Naive thymus-derived CD8-positive, alpha-beta T cell (primary cell): ENCODE data around the gene GLRX5. TPM values are rescaled to one million over a fixed set of nuclear protein-coding genes. Genes with fewer than 3 reads are reported as not detected.
"Not testable (repeated sequence)": the region's sequence is repeated elsewhere in the genome, so short reads cannot be mapped to it uniquely, and the experiment has no call there.

Experiments used
- ATAC-seq, 2 donors: fragments of 150-1000 bp; cut with Tn5 transposase in 1 of 2; sonication (Bioruptor Pico), chemical (Tn5 transposase) in 1 of 2; 1 replicate in 1 of 2; 2 replicates in 1 of 2; pipeline ENCODE4 v1.10.0; 2021; ENCODE audit warnings: mild to moderate bottlenecking in 2 of 2, moderate library complexity in 2 of 2
- POLR2A ChIA-PET: fragments of 350-600 bp; sonication (Branson Sonifier 250); formaldehyde crosslinking; loops from one replicate; lab custom pipeline; 2021; ENCODE audit warnings: antibody characterized with exemption; lab: Charles Lee
- DNase-seq, 10 donors: peaks; one replicate each; pipeline versions ENCODE4 v3.0.0 to v3.0.0-alpha.2; 2020 to 2022
- H3K27ac Mint-ChIP-seq, 10 donors: one replicate each; pipeline ENCODE4 v1.8.0; 2020 to 2022; ENCODE audit warnings: mild to moderate bottlenecking in 10 of 10, mixed read lengths in 10 of 10, moderate library complexity in 4 of 10, inconsistent platforms in 1 of 10
- H3K27me3 Mint-ChIP-seq, 5 donors: one replicate each; pipeline ENCODE4 v1.8.0; 2021 to 2022; ENCODE audit warnings: mixed read lengths in 5 of 5
- H3K36me3 Mint-ChIP-seq, 3 donors: one replicate each; pipeline ENCODE4 v1.8.0; 2020 to 2022; ENCODE audit warnings: mixed read lengths in 3 of 3, mild to moderate bottlenecking in 2 of 3, inconsistent platforms in 1 of 3
- H3K4me1 Mint-ChIP-seq, 4 donors: one replicate each; pipeline ENCODE4 v1.8.0; 2021 to 2022; ENCODE audit warnings: mixed read lengths in 4 of 4
- H3K4me3 Mint-ChIP-seq, 10 donors: one replicate each; pipeline ENCODE4 v1.8.0; 2020 to 2022; ENCODE audit warnings: mild to moderate bottlenecking in 10 of 10, mixed read lengths in 10 of 10, moderate library complexity in 6 of 10, inconsistent platforms in 1 of 10
- H3K9me3 Mint-ChIP-seq, 9 donors: one replicate each; pipeline ENCODE4 v1.8.0; 2020 to 2022; ENCODE audit warnings: mixed read lengths in 9 of 9, mild to moderate bottlenecking in 3 of 9, inconsistent platforms in 1 of 9, moderate library complexity in 1 of 9
- polyA plus RNA-seq, 3 donors: library from polyadenylated mRNA; unstranded; fragments of 300-500 nt; fragmentation: Illumina TruSeq; gene quantifications; one replicate each; pipeline ENCODE4 v1.2.3, GENCODE V29; 2021
- total RNA-seq, 8 experiments: library from RNA in 2 of 8; stranded (reverse) in 2 of 8; gene quantifications; one replicate each; pipeline ENCODE4 v1.2.3 and lab custom pipeline; 2021 to 2026

The GLRX5 gene
- total and polyA plus RNA-seq, 5 experiments from 2014 or later, result 17.9 to 87.6 (median 61.6) TPM

DNA sequence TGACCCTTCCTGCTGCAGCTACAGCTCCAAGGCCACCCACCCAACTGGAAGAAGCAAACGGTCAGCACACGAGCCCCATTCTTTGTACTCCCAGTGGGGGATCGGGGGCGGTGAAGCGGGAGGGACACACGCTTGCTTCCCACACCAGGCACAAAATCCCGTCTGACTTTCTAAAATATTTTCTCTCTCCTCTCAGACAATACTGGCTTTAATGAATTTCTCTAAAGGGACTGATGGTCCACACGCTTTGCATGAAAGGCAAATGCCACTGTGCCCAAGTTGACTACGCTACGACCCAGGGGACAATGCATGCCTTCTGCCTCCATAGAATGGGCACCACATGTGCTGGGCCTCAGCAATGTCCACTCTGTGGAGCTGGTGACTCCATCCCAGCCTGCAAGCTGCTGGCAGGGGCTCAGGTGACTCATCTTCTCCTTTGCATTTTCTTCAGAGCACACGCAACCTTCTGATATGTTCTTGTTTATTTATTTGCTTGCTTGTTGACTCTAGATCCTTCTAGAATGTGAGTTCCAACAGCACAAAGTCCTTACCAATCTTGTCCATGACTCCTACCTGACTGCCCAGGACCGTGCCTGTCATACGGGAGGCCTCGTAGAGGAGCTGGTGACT, 34.0 kb upstream of the GLRX5 start:
- no peak for DNase-seq
- POLR2A ChIA-PET, result interaction anchor here (0.7 to 1.1 kb wide), 3 partner anchors 15 to 38 kb away, joined by 3 to 6 read pairs (median 3); partner anchors contain the start of gene SYNE3
- no peaks in the 10 kb centered on the region for H3K9me3 Mint-ChIP-seq
- no peaks in the 10 kb centered on the region for H3K27me3 Mint-ChIP-seq
- ATAC-seq, result no peak
- H3K4me3 Mint-ChIP-seq, result peak overlapping the region in 2 of 10 donors; percentile 3 to 44
- peak overlapping the region in 6 of 10 donors; percentile 3 to 86 (median 71) for H3K27ac Mint-ChIP-seq
- peaks cover 28 to 84% (median 80%) of the 10 kb centered on the region in 4 donors for H3K4me1 Mint-ChIP-seq
- H3K36me3 Mint-ChIP-seq, result peaks cover 6 to 30% (median 8%) of the 10 kb centered on the region in 3 donors

DNA sequence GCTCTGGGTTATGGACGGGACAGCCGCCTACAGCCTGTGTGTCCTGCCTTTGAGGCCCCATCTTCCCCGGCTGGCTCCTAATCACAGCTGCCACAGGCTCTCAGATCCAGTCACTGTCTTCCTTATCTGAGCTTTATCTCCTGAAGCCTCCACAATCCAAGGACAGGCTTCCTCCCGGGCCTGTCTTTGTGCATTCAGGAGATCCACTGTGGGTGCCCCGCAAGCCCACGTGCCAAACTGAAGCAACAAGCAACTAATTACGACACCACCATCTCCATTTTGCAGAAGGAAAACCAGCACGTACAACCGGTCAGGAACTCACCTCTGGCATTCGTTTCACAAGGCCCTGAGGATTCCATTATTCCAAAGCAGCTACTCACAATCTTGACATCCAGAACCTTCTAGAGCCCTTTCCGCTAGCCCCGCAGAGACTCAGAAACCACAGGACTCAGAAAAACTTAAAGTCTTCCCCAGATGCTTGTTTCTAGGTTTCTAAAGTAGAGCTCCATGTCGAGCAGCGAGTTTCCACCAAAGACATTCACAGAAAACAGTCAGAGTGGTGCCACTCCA, 32.4 kb upstream of the GLRX5 start:
- peak overlapping the region in 5 of 10 donors; percentile 41 to 82 (median 48) for H3K27ac Mint-ChIP-seq
- no peaks in the 10 kb centered on the region for H3K9me3 Mint-ChIP-seq
- peaks cover 20 to 84% (median 79%) of the 10 kb centered on the region in 4 donors for H3K4me1 Mint-ChIP-seq
- no peak for DNase-seq
- H3K36me3 Mint-ChIP-seq, result peaks cover 7 to 39% (median 8%) of the 10 kb centered on the region in 3 donors
- no peak for ATAC-seq
- POLR2A ChIA-PET, result interaction anchor here (1.6 kb wide), 1 partner anchor 38 kb away, joined by 3 read pairs; no protein-coding TSS in a partner anchor
- no peaks in the 10 kb centered on the region for H3K27me3 Mint-ChIP-seq
- peak overlapping the region in 1 of 10 donors; percentile 4 for H3K4me3 Mint-ChIP-seq

DNA sequence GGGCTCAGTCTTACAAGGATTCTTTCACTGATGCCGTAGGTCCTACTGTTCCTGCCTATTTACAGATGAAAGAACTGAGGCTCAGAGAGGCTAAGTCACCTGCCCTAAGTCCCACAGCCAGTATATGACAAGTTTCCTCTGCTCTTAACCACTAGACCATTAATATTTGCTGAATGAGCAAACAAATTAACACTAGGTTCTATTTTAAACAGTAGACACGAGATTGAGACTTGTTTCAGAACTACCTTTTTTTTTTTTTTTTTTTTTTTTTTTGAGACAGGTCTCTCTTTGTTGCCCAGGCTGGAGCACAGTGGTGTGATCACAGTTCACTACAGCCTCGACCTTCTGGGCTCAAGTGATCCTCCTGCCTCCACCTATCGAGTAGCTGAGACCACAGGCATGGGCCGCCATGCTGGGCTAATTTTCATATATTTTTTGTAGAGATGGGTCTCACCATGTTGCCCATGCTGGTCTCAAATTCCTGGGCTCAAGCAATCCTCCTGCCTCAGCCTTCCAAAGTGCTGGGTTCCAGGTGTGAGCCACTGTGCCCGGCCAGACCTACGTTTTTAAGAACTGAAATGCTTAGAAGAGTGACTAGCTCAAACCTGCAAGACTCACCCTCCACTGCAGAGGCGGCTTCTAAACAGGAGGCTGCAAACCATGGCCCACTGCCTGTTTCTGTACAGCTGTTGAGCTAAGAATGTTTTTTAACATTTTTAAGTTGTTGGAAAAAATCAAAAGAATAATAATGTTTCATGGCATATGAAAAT, 31.3 kb upstream of the GLRX5 start:
- Mint-ChIP-seq H3K9me3 (no peaks in the 10 kb centered on the region), H3K36me3 (peaks cover 5 to 39% (median 8%) of the 10 kb centered on the region in 3 donors), H3K27me3 (no peaks in the 10 kb centered on the region), H3K4me1 (peaks cover 26 to 88% (median 83%) of the 10 kb centered on the region in 4 donors), H3K27ac (peak overlapping the region in 2 of 10 donors; percentile 37 to 79), H3K4me3 (no peak overlapping the region)
- POLR2A ChIA-PET, result interaction anchor here (1.2 to 1.3 kb wide), 2 partner anchors 11 to 40 kb away, joined by 5 read pairs; no protein-coding TSS in a partner anchor
- ATAC-seq (no peak), DNase-seq (no peak)

DNA sequence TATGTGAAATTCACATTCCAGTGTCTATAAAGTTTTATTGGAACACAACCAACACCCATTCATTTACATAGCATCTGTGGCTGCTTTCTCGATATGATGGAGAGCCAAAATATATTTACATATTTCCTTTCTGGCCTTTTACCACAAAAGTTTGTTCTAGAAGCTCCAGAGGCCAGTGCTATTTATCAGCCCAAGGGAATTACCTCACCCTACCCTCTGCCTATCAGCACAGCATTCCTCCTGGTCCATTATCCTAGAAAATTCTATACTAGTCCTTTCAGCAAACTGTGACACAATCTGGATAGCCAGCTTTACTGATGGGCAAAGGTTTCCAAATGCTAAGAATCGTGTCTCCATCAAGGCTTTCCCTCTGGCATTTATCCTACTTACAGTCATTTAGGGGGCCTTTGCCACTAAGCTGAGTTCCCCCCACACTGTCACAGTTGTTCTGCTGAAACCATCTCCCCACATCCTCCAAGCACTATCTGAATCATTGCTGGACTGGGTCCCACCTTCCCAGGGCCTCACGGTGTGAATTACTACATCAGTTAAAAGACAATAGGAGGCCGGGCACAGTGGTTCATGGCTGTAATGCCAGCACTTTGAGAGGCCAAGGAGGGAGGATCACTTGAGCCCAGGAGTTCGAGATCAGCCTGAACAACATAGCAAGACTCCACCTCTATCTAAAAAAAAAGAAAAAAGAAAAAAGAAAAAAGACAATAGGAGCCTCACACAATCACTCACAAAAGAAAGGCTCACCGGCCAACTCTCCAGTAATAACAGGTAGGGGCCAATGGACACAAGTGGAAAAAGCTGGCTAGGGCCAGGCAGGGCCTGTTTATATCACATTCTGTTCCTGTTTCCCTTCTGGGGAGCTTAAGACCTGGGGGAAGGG, 30.5 kb upstream of the GLRX5 start:
- DNase-seq, result no peak

DNA sequence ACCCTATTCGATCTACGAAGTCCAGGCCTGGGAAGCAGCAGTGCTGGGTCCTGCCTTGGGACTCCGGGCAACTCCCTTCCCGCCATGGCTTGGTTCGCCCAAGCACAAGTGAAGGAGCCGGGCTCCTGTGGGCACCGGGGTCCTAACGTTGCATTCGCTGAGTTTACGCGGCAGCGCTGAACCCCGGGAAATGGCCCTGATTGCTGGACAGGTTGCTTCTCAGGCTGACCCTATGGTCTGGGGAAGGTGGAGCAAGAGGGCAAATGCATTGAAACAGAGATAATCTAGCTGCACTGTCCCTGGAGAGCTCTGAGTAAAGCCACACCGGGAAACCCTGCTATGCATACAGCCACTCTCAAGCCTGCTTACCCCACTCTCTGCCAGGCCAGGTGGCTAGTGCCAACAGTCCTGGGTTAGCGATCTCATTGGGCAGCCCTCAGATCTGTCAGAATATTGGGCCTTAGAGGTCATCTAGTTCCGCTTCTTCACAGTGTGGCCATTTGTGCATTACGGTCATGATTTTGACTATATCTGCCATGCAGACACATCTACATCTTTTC, 29.7 kb upstream of the GLRX5 start:
- peak overlapping the region in 2 of 10 donors; percentile 27 to 37 for H3K27ac Mint-ChIP-seq
- no peak overlapping the region for H3K4me3 Mint-ChIP-seq
- no peaks in the 10 kb centered on the region for H3K27me3 Mint-ChIP-seq
- no peaks in the 10 kb centered on the region for H3K9me3 Mint-ChIP-seq
- POLR2A ChIA-PET, result interaction anchor here (1.3 kb wide), 1 partner anchor 41 kb away, joined by 5 read pairs; no protein-coding TSS in a partner anchor
- DNase-seq, result no peak
- H3K36me3 Mint-ChIP-seq, result peaks cover 5 to 45% (median 8%) of the 10 kb centered on the region in 3 donors
- no peak for ATAC-seq
- H3K4me1 Mint-ChIP-seq, result peaks cover 35 to 90% (median 86%) of the 10 kb centered on the region in 4 donors

More for the DNA sequence above, 30.5 kb upstream of the GLRX5 start:
- H3K36me3 Mint-ChIP-seq, result peaks cover 5 to 43% (median 8%) of the 10 kb centered on the region in 3 donors
- no peaks in the 10 kb centered on the region for H3K27me3 Mint-ChIP-seq
- ATAC-seq, result no peak
- H3K4me1 Mint-ChIP-seq, result peaks cover 30 to 88% (median 83%) of the 10 kb centered on the region in 4 donors
- POLR2A ChIA-PET, result interaction anchor here (1.2 to 1.3 kb wide), 2 partner anchors 10 to 40 kb away, joined by 5 read pairs; no protein-coding TSS in a partner anchor
- H3K4me3 Mint-ChIP-seq, result peak overlapping the region in 2 of 10 donors; percentile 2 to 36
- H3K9me3 Mint-ChIP-seq, result no peaks in the 10 kb centered on the region
- H3K27ac Mint-ChIP-seq, result peak overlapping the region in 7 of 10 donors; percentile 13 to 80 (median 53)

DNA sequence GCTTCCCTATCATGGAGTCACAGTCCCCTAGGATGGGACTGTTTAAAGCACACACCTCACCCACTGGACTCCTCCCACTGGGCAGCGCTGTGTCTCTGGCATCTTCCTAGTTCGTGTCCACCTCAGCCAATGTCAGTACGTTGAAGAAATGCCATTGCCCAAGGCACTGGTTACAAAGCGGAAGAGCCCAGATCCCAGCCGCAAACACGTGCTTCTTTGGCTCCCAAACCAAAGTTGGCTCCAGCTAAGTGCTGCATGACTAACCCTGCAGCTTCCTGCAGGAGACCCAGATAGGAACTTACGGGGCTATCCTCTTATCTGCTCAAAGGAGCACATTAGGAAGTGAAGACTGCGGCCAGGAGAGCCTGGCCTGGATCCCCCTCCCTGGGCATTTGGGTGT, 27.7 kb upstream of the GLRX5 start:
- Mint-ChIP-seq H3K4me1 (peaks cover 33 to 88% (median 84%) of the 10 kb centered on the region in 4 donors), H3K4me3 (peak overlapping the region in 1 of 10 donors; percentile 19), H3K9me3 (no peaks in the 10 kb centered on the region), H3K27me3 (no peaks in the 10 kb centered on the region), H3K27ac (peak overlapping the region in 8 of 10 donors; percentile 16 to 89 (median 70)), H3K36me3 (peaks cover 0 to 40% (median 1%) of the 10 kb centered on the region in 3 donors)
- no peak for ATAC-seq
- POLR2A ChIA-PET, result interaction anchor here (0.9 to 2.0 kb wide), 6 partner anchors 9 to 45 kb away, joined by 3 to 5 read pairs (median 4); partner anchors contain the start of gene SYNE3
- no peak for DNase-seq

DNA sequence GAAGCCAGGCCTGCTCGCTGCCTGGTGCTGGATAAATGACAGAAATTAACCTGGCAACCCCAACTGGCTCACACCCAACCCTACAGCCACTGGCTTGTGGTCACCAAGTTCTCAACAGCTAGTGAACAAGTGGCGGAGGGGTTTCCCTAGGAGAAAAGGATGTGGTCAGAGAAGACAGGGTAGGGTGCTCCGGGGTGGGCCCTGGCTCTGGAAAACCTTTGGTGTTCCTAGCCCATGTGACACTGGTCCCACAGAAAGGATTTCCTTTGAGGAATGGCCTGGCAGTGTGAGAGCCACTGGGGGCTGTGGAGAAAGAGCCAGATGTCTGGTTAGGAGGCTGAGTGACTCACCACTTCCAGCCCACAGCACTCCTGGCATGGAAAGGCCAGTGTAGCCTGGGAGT, 27.1 kb upstream of the GLRX5 start:
- Mint-ChIP-seq H3K36me3 (peaks cover 0 to 37% (median 1%) of the 10 kb centered on the region in 3 donors), H3K27me3 (no peaks in the 10 kb centered on the region), H3K9me3 (no peaks in the 10 kb centered on the region), H3K4me1 (peaks cover 33 to 83% (median 79%) of the 10 kb centered on the region in 4 donors), H3K27ac (peak overlapping the region in 8 of 10 donors; percentile 47 to 89 (median 69)), H3K4me3 (peak overlapping the region in 2 of 10 donors; percentile 10 to 14)
- ATAC-seq (peak; percentile 41 to 60), DNase-seq (peak in 1 of 10 donors; percentile 22)
- POLR2A ChIA-PET, result interaction anchor here (1.1 to 2.0 kb wide), 3 partner anchors 11 to 18 kb away, joined by 3 to 5 read pairs (median 4); no protein-coding TSS in a partner anchor

DNA sequence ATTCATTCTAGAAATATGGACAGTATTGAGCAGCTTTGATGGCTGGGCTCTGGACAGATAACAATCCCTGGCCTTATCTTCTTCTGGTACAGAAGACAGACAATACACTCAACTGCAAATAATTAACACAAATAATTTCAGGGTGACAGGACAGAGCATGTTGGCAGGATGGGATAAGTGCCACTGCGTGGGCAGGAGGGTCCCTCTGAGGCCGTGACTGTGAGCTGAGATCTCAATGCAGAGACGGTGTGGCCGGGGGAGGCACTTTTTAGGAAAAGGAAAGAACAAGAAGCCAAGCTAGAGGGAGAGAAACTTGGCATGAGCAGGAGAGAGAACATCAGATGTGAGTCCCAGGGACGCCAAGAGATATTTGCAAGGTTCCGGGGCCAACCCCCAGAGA, 26.5 kb upstream of the GLRX5 start:
- POLR2A ChIA-PET, result interaction anchor here (0.5 to 2.0 kb wide), 5 partner anchors 10 to 61 kb away, joined by 3 to 5 read pairs (median 3); no protein-coding TSS in a partner anchor
- H3K4me3 Mint-ChIP-seq, result peak overlapping the region in 1 of 10 donors; percentile 3
- peaks cover 0 to 36% (median 1%) of the 10 kb centered on the region in 3 donors for H3K36me3 Mint-ChIP-seq

DNA sequence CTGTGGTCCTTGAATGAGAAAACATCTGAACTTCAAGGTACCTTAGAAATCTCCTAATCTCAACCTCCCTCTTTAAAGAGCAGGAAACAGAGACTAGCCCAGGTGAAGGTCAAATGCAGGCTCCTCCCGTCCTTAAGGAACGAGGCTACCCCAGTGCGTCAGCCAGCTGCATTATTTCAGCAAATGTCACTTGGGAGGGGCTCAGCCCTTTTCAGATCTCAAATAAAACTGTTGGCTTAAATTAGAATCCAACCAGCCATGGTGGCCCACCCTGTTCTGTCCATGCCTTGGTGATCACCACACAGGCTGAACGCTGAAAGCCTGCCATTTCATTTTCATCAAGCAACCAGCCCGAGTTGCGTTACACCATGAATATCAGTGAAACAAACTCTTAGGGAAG, 25.4 kb upstream of the GLRX5 start:
- H3K36me3 Mint-ChIP-seq, result peaks cover 0 to 30% (median 1%) of the 10 kb centered on the region in 3 donors
- no peaks in the 10 kb centered on the region for H3K27me3 Mint-ChIP-seq
- H3K9me3 Mint-ChIP-seq, result no peaks in the 10 kb centered on the region
- H3K4me1 Mint-ChIP-seq, result peaks cover 32 to 83% (median 82%) of the 10 kb centered on the region in 4 donors
- H3K4me3 Mint-ChIP-seq, result no peak overlapping the region
- H3K27ac Mint-ChIP-seq, result peak overlapping the region in 7 of 10 donors; percentile 58 to 87 (median 65)
- POLR2A ChIA-PET, result no interaction called here
- ATAC-seq (no peak), DNase-seq (no peak)

More for the DNA sequence above, 26.5 kb upstream of the GLRX5 start:
- DNase-seq, result no peak
- no peak for ATAC-seq
- Mint-ChIP-seq H3K27ac (peak overlapping the region; percentile 47 to 89 (median 80)), H3K27me3 (no peaks in the 10 kb centered on the region), H3K4me1 (peaks cover 35 to 83% (median 79%) of the 10 kb centered on the region in 4 donors), H3K9me3 (no peaks in the 10 kb centered on the region)

DNA sequence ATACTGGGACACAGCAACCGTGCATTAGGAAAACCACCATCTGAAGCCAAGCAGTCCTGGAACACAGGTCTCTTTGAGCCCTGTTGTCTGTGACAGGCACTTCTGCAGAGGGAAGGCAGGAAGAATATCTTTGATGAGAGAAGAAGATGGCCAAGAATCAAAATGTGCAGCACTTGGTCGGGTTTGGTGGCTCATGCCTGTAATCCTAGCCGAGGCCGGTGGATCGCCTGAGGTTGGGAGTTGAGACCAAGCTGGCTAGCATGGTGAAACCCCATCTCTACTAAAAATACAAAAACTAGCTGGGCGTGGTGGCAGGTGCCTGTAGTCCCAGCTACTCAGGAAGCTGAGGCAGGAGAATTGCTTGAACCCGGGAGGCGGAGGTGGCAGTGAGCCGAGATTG, 24.5 kb upstream of the GLRX5 start:
- ATAC-seq, H3K9me3 Mint-ChIP-seq, DNase-seq, H3K27me3 Mint-ChIP-seq: not testable (repeated sequence)
- Mint-ChIP-seq H3K4me3 (peak overlapping the region in 1 of 10 donors; percentile 41), H3K36me3 (peaks cover 0 to 29% (median 1%) of the 10 kb centered on the region in 3 donors), H3K27ac (peak overlapping the region in 8 of 10 donors; percentile 53 to 87 (median 72)), H3K4me1 (peaks cover 33 to 83% (median 82%) of the 10 kb centered on the region in 4 donors)
- POLR2A ChIA-PET, result interaction anchor here (1.6 kb wide), 1 partner anchor 13 kb away, joined by 5 read pairs; no protein-coding TSS in a partner anchor
